ENCODE results near the gene DNAJB12.
"Not testable (repeated sequence)": the region's sequence is repeated elsewhere in the genome, so short reads cannot be mapped to it uniquely, and the experiment has no call there.

Gene DNAJB12

GRCh38 chr10:72314263-72314662 lies 40.5 kb downstream of the DNAJB12 start:
- no peak for FAIRE-seq

GRCh38 chr10:72312865-72313391 lies 41.8 kb downstream of the DNAJB12 start:
- FAIRE-seq, result no peak

- FAIRE-seq, result no peak
Measured at GRCh38 chr10:72311667-72312066, 43.1 kb downstream of the DNAJB12 start.

- FAIRE-seq, result no peak
Measured at GRCh38 chr10:72310636-72311035, 44.1 kb downstream of the DNAJB12 start.

DNA sequence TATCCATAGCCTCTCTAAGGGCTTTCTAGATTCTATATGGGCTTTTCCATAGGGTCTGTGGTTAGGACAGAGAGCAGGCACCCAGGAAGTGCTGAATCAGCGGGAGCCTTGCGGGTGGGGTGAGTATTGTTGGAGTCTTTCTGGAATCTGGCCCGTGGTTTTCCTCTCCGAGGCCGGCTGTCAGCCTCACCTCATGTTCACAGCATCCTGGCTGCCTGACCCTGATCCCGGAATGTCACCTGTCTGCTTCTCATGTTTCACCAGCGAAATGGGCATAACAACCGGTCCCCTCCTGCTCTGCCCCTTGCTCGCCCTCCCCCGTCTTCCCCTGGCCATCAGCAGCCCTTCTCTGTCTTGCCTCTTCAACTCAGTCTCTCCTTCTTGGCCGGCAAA lies 44.5 kb downstream of the DNAJB12 start:
- no peak for FAIRE-seq

DNA sequence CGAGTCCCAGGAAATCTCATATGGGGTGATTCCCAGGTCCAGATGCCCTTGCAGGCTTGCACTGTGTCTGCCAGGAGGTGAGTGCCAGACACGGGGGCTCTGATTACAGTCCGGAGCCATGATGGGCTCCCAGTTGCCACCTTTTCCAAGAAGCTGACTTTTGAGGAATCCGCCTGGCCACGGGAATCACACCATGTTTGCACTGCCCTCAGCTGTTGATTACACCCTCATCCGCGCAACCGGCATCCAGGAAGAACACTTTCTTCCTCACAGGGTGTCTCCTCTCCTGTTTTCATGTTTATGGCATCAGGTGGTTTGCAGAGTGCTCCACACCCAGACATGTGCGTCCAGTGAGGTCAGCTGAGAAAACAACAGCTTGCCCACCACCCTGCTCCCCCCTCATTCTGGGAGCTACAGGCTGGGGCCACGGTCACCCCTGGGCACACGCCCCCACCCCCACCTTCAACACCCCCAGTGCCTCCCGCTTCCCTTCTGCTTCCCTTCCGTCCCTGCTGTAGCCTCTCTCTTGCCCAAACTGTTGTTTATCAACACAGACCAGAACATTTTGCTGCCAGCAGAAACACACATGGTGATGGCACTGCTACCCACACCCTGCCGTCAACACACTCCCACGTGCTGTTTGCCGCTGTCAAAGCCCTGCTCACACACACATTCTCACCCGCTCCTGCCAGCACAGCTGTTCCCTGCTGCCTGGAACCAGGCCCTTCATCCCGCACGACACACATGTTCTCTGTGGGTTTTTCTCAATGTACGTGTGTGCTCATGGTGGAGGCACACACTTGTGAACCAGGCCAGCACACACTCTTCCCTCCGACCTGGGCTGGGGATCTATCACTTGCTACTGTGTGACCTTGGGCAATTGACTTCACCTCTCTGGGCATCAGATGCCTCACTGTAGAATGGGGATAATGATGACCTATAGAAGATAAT lies 45.2 kb downstream of the DNAJB12 start:
- no peak for FAIRE-seq

- FAIRE-seq, result no peak
Measured at GRCh38 chr10:72308320-72308987, 46.3 kb downstream of the DNAJB12 start.

GRCh38 chr10:72307711-72308110 lies 47.0 kb downstream of the DNAJB12 start:
- FAIRE-seq, result not testable (repeated sequence)

DNA sequence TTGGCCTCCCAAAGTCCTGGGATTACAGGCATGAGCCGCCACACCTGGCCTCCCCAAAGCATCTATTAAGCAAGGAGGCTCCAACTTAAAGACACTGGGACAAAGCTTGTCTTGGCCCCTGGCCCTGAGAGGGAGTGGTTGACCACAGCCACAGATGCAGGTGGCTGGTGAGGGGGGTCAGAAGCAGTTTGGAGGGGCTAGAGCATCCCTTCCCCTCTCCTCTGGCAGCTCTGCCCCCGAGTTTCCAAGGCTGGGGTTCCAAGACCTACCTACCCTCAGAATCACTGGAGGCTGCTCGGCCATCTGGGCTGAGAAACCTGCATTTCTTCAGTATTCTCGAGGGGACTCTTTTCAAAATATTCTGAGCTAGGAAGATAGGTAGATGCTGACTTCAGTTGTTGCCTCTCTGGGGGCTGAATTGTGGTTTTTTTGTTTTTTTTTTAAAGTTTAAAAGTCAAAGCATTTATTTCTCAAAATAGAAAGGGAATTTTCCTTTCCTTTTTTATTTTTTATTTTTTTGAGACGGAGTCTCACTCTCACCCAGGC lies 48.4 kb downstream of the DNAJB12 start:
- no peak for FAIRE-seq

- FAIRE-seq, result no peak
Measured at GRCh38 chr10:72303424-72304128, 51.1 kb downstream of the DNAJB12 start.

GRCh38 chr10:72298592-72299519 lies 55.9 kb downstream of the DNAJB12 start:
- FAIRE-seq, result no peak

- FAIRE-seq, result peak; percentile 70
Measured at GRCh38 chr10:72297805-72298591, 56.7 kb downstream of the DNAJB12 start.

DNA sequence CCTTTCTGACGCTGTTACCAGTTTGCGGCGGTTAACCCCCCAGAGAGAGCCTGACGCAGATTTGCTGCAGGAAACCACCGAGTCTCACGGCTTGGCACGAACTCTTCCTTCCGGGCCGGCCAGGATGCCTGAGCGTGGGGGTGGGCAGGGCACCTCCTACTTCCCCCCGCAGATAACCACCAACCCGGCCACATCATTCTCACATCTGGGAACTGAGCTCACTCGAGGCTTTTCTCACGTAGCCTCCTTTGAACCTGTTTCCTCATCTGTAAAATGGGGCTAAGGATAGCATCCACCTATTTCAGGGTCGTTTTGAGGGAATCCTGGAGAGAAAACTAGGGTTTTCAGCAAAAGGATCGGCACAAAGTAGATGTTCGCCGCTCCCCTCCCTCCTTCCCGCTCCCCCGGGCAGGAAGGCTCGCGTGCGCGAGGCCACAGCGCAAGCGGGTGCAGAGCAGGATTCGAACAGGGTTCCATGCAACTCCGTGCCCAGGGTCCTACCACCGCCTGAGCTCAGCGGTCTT lies 57.4 kb downstream of the DNAJB12 start:
- FAIRE-seq, result no peak

DNA sequence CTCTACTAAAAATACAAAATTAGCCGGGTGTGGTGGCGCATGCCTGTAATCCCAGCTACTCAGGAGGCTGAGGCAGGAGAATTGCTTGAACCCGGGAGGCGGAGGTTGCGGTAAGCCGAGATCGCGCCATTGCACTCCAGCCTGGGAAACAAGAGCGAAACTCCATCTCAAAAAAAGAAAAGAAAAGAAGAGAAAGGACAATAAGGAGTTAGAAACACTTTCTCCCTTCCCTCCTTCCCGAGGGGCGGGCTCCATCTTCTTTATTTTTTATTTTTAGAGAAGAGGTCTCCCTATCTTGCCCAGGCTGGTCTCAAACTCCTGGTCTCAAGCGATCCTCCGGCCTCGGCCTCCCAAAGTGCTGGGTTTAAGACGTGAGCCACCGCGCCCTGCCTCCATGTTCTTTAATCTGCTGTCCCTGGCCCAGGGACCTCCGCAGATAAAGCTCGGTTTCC lies 57.9 kb downstream of the DNAJB12 start:
- not testable (repeated sequence) for FAIRE-seq

DNA sequence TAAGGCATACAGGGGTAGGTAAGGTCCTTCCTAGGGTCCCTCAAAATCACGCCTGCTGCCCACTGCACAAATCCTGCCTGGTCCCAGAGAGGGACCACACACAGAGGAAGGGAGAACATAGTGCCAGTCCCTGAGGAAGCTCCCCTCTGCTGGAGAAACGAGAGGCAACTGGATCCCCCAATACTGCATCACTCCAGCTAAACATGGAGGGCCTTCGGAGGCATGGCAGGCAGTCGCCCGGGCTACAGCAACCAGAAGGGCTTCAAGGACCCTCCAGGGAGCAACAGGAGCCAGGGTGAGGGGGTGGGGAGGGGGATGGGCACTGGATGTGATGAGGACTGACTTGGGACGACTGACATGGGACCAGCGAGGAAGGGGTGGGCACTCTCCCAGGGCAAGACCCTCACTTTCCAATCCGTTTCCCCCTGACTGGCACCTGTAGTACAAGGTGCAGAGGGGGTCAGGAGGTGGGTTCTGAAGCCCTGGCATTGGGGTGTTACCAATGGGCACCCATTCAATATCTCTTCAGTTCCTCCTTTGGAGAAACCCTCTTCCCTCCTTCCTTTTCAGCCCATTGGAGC lies 59.3 kb downstream of the DNAJB12 start:
- no peak for FAIRE-seq

DNA sequence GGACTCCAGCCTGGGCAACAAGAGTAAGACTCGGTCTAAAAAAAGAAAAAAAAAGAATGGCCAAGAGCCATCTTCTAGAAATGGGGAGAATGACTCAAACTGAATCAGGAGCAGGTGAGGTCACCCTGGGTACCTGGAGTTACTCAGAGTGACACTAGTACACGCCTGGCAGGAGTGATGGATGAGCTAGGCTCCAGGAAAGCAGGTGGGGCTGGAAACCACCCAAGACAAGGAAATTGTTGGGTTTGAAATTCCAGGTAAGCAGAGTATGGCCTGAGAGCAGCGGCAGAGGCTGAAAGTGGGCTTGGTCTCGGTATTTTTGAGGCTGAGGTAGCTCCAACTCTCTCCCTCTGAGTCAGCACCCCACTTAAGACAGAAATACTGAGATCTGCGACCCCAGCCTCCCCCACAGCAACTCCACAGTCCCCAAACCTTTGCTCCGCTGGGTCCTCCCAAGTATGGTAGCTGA lies 62.5 kb downstream of the DNAJB12 start:
- no peak for FAIRE-seq

DNA sequence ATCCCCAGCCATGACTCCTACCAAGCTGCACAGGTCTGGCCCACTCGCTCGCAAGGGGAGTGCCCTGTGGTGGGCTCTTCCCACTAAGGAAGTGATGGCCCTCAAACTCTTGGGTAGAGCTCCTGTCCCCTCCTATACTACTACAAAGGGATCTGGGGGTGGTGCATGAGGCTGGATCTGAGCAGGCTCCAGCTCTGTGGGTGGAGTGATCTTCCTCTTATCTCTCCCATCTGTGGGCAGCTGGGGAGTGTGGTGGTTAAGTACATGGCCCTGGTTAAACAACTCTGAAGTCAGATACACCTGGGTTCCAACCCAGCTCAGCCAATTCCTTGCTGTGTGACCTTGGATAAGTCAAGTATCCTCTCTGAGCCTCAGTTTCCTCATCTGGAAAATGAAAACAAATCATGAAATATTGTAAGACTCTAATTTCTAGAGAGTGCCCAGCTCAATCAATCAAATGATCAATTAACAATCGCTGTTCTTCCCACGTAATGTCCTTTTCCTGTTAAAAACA lies 63.6 kb downstream of the DNAJB12 start:
- no peak for FAIRE-seq

GRCh38 chr10:72285972-72286521 lies 68.7 kb downstream of the DNAJB12 start:
- no peak for FAIRE-seq

DNA sequence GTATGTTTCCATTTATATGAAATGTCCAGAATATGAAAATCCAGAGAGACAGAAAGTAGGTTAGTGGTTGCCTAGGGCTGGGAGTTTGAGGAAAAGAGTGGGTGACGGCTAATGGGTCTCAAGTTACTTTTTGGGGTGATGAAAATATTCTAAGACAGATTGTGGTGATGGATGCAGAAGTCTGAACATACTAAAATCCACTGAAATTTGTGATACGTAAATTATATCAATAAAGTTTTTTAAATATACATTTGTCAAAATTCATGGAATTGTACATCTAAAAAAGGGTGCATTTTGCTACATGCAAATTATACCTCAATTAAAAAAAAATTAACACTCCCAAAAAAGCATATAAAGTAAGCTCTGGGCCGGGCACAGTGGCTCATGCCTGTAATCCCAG lies 71.6 kb downstream of the DNAJB12 start:
- no peak for FAIRE-seq

Measured in A204.1 (cell line).